Cardiac fibroblast (primary cell): ENCODE results near the gene SLC16A7.
A peak's percentile ranks its signal among the peaks of the same experiment; 100 is the strongest.

ENCODE experiments used
- DNase-seq, 2 donors: peaks; one replicate each; pipeline versions ENCODE4 v3.0.0 to v3.0.0-alpha.2; 2010; ENCODE audit warnings: low read depth in 2 of 2
- H3K4me3 ChIP-seq, 2 donors: replicated peaks in 1 of 2; 1 replicate in 1 of 2; 2 replicates in 1 of 2; pipeline ENCODE4 v1.5.1; 2011; ENCODE audit warnings: low read depth in 2 of 2, low read length in 2 of 2, mild to moderate bottlenecking in 2 of 2, moderate library complexity in 1 of 2
- CTCF ChIP-seq: IDR thresholded peaks from one replicate; pipeline ENCODE4 v1.5.1; 2011; ENCODE audit warnings: low read depth, mild to moderate bottlenecking, low read length, inconsistent platforms

SLC16A7 gene

GRCh38 chr12:59808317-59808910 lies 212.6 kb downstream of the SLC16A7 start:
- H3K4me3 ChIP-seq, result no peak overlapping the region
- DNase-seq, result peak; percentile 60 to 61
- TF ChIP-seq CTCF, result peak; percentile 77

- no peak overlapping the region for H3K4me3 ChIP-seq
- no peak for DNase-seq
Observed at GRCh38 chr12:59811991-59812390, 216.2 kb downstream of the SLC16A7 start.

GRCh38 chr12:59812716-59813115 lies 216.9 kb downstream of the SLC16A7 start:
- no peak for TF ChIP-seq CTCF
- H3K4me3 ChIP-seq, result no peak overlapping the region
- DNase-seq, result no peak

More at GRCh38 chr12:59811991-59812390, 216.2 kb downstream of the SLC16A7 start:
- no peak for TF ChIP-seq CTCF

GRCh38 chr12:59820594-59821011 lies 224.8 kb downstream of the SLC16A7 start:
- no peak for DNase-seq
- TF ChIP-seq CTCF, result no peak
- no peak overlapping the region for H3K4me3 ChIP-seq

GRCh38 chr12:59823567-59823966 lies 227.7 kb downstream of the SLC16A7 start:
- H3K4me3 ChIP-seq, result no peak overlapping the region
- DNase-seq, result peak in 1 of 2 donors; percentile 18
- no peak for TF ChIP-seq CTCF

GRCh38 chr12:59827767-59828166 lies 231.9 kb downstream of the SLC16A7 start:
- no peak for DNase-seq
- H3K4me3 ChIP-seq, result no peak overlapping the region
- TF ChIP-seq CTCF, result no peak

- DNase-seq, result no peak
- no peak overlapping the region for H3K4me3 ChIP-seq
- no peak for TF ChIP-seq CTCF
Observed at GRCh38 chr12:59828521-59828920, 232.7 kb downstream of the SLC16A7 start.
